ENCODE data around the gene GPR37L1. TPM values are rescaled to one million over a fixed set of nuclear protein-coding genes. Genes with fewer than 3 reads are reported as not detected.

The GPR37L1 gene, protein sequence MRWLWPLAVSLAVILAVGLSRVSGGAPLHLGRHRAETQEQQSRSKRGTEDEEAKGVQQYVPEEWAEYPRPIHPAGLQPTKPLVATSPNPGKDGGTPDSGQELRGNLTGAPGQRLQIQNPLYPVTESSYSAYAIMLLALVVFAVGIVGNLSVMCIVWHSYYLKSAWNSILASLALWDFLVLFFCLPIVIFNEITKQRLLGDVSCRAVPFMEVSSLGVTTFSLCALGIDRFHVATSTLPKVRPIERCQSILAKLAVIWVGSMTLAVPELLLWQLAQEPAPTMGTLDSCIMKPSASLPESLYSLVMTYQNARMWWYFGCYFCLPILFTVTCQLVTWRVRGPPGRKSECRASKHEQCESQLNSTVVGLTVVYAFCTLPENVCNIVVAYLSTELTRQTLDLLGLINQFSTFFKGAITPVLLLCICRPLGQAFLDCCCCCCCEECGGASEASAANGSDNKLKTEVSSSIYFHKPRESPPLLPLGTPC
- under 1 TPM in 3 of 6 donors, not detected in 3; 0.10 to 0.50 (median 0.37) TPM for polyA plus RNA-seq (ENCODE audit: low read depth in 6 of 6)

DNA sequence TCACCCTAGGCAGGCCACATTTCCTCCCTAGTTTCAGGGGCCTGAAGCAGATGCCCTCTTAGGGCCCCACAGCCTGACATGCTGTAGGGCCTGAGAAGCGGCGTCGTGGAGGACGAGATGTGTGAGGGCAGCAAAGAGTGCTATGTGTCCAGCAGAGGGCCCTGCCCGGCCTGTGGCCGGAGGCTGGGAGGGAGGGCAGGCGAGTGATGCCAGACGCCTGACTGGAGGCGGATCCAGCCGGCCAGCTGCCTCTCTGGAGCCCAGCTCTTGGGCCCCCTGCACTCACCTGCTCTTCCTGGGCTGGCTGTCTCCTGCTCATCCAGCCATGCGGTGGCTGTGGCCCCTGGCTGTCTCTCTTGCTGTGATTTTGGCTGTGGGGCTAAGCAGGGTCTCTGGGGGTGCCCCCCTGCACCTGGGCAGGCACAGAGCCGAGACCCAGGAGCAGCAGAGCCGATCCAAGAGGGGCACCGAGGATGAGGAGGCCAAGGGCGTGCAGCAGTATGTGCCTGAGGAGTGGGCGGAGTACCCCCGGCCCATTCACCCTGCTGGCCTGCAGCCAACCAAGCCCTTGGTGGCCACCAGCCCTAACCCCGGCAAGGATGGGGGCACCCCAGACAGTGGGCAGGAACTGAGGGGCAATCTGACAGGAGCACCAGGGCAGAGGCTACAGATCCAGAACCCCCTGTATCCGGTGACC is at the start of gene GPR37L1:
Gene GPR37L1 (plus strand): TSS at position 279 of the 697 bp plus-strand sequence. CDS start 47 bp downstream, at position 326.
- ATAC-seq (ENCODE audit: low read depth in 2 of 2): no peak
- no peak for DNase-seq
- Mint-ChIP-seq H3K4me1 (no peaks in the 10 kb centered on the region), H3K4me3 (peak within 1 kb of the TSS in 1 of 8 donors; percentile 52), H3K9me3 (no peaks in the 10 kb centered on the region), H3K27ac (peak within 1 kb of the TSS in 1 of 6 donors; percentile 70), H3K36me3 (no peaks in the 10 kb centered on the region), H3K27me3 (peaks cover 15 to 54% (median 47%) of the 10 kb centered on the region in 3 donors)

DNA sequence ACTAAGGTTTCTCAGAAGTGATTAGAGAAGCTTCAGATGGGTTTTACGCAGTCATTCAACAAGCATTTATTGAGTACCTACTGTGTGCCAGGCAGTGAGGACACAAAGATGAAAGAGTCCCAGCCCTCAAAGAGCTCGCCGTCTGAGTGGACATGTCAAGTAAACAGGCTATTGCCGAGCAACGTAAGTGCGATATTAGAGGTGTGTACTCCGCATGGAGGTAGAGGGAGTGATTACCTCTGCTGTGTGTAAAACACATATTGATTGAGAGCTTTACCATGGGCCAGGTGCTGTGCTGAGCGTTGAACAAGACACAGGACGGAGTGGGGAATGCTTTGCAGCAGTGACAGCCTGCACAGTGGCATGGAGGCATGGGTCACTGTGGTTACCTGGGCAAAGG is 49.5 kb upstream of the GPR37L1 start:
- Mint-ChIP-seq H3K9me3 (no peaks in the 10 kb centered on the region), H3K4me1 (no peaks in the 10 kb centered on the region), H3K27ac (no peak overlapping the region), H3K36me3 (no peaks in the 10 kb centered on the region), H3K27me3 (no peaks in the 10 kb centered on the region), H3K4me3 (no peak overlapping the region)
- no peak for ATAC-seq (ENCODE audit: low read depth in 2 of 2)
- no peak for DNase-seq

GRCh38 chr1:202074985-202075384 is 47.7 kb upstream of the GPR37L1 start:
- ATAC-seq (ENCODE audit: low read depth in 2 of 2) (no peak), DNase-seq (no peak)
- H3K36me3 Mint-ChIP-seq: no peaks in the 10 kb centered on the region
- peak overlapping the region in 1 of 6 donors; percentile 82 for H3K27ac Mint-ChIP-seq
- H3K4me3 Mint-ChIP-seq: peak overlapping the region in 1 of 8 donors; percentile 50
- no peaks in the 10 kb centered on the region for H3K27me3 Mint-ChIP-seq
- no peaks in the 10 kb centered on the region for H3K9me3 Mint-ChIP-seq
- H3K4me1 Mint-ChIP-seq: no peaks in the 10 kb centered on the region

DNA sequence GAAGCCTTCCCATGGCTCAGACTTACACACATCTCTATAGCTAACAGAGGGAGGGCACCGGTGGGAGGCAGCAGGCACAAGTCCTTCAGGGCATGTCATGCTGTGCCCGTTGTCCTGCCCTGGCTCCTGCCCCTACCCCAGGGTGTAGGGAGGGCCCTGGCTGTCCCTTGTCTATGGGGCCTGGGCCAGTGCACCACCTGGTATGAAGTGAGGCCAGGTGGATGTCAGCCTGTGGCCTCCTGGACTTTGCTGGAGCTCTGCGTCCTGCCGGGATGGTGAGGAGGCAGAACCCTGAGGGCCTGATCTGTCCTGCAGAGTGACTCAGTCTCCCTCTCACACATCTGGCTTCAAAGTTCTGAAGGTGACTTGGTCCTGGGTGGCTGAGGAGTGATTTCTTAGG is 47.3 kb upstream of the GPR37L1 start:
- no peak for DNase-seq
- no peaks in the 10 kb centered on the region for H3K36me3 Mint-ChIP-seq
- H3K27me3 Mint-ChIP-seq: no peaks in the 10 kb centered on the region
- no peaks in the 10 kb centered on the region for H3K4me1 Mint-ChIP-seq
- H3K4me3 Mint-ChIP-seq: peak overlapping the region in 1 of 8 donors; percentile 50
- no peak for ATAC-seq (ENCODE audit: low read depth in 2 of 2)
- H3K9me3 Mint-ChIP-seq: no peaks in the 10 kb centered on the region
- H3K27ac Mint-ChIP-seq: no peak overlapping the region

- no peak overlapping the region for H3K4me3 Mint-ChIP-seq
- no peak for ATAC-seq (ENCODE audit: low read depth in 2 of 2)
- H3K27ac Mint-ChIP-seq: no peak overlapping the region
- H3K36me3 Mint-ChIP-seq: no peaks in the 10 kb centered on the region
- no peaks in the 10 kb centered on the region for H3K9me3 Mint-ChIP-seq
- no peaks in the 10 kb centered on the region for H3K27me3 Mint-ChIP-seq
- no peak for DNase-seq
- no peaks in the 10 kb centered on the region for H3K4me1 Mint-ChIP-seq
Measured at GRCh38 chr1:202076050-202076511, 46.6 kb upstream of the GPR37L1 start.

DNA sequence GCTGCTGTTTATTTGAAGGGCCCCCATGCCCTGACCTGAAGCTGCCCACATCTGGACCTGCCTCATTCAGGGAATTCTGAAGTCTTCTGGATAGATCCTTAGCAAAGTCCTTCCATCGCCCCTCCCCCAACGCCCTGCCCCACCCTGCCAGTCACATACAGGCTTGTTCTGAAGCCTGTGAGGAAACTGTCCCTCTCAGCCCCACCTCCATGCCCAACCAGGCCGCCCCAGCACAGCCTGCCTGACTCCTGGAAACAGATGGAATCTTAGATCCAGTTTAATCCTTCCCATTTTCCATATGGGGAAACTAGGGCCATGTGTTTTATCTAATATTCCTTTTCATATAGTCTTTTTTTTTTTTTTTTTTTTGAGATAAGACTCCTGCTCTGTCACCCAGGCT is 44.5 kb upstream of the GPR37L1 start:
- no peak overlapping the region for H3K27ac Mint-ChIP-seq
- ATAC-seq (ENCODE audit: low read depth in 2 of 2): no peak
- H3K4me1 Mint-ChIP-seq: no peaks in the 10 kb centered on the region
- H3K36me3 Mint-ChIP-seq: no peaks in the 10 kb centered on the region
- no peak overlapping the region for H3K4me3 Mint-ChIP-seq
- no peaks in the 10 kb centered on the region for H3K9me3 Mint-ChIP-seq
- DNase-seq: no peak
- no peaks in the 10 kb centered on the region for H3K27me3 Mint-ChIP-seq

- H3K27ac Mint-ChIP-seq: peak overlapping the region in 1 of 6 donors; percentile 25
- no peaks in the 10 kb centered on the region for H3K36me3 Mint-ChIP-seq
- H3K9me3 Mint-ChIP-seq: no peaks in the 10 kb centered on the region
- peaks cover 7 to 21% (median 13%) of the 10 kb centered on the region in 3 donors for H3K27me3 Mint-ChIP-seq
- DNase-seq: no peak
- ATAC-seq (ENCODE audit: low read depth in 2 of 2): no peak
- no peaks in the 10 kb centered on the region for H3K4me1 Mint-ChIP-seq
- H3K4me3 Mint-ChIP-seq: no peak overlapping the region
Measured at GRCh38 chr1:202081992-202082391, 40.7 kb upstream of the GPR37L1 start.

- Mint-ChIP-seq H3K27ac (peak overlapping the region in 1 of 6 donors; percentile 42), H3K4me1 (no peaks in the 10 kb centered on the region), H3K27me3 (peaks cover 12 to 33% (median 23%) of the 10 kb centered on the region in 3 donors), H3K4me3 (no peak overlapping the region), H3K36me3 (no peaks in the 10 kb centered on the region), H3K9me3 (no peaks in the 10 kb centered on the region)
- ATAC-seq (ENCODE audit: low read depth in 2 of 2): no peak
- DNase-seq: no peak
Measured at GRCh38 chr1:202084791-202085681, 37.7 kb upstream of the GPR37L1 start.

- Mint-ChIP-seq H3K4me1 (no peaks in the 10 kb centered on the region), H3K27me3 (peaks cover 12 to 33% (median 25%) of the 10 kb centered on the region in 3 donors), H3K9me3 (no peaks in the 10 kb centered on the region), H3K36me3 (no peaks in the 10 kb centered on the region), H3K4me3 (no peak overlapping the region), H3K27ac (peak overlapping the region in 1 of 6 donors; percentile 42)
- no peak for DNase-seq
- no peak for ATAC-seq (ENCODE audit: low read depth in 2 of 2)
Measured at GRCh38 chr1:202085682-202086373, 36.9 kb upstream of the GPR37L1 start.

DNA sequence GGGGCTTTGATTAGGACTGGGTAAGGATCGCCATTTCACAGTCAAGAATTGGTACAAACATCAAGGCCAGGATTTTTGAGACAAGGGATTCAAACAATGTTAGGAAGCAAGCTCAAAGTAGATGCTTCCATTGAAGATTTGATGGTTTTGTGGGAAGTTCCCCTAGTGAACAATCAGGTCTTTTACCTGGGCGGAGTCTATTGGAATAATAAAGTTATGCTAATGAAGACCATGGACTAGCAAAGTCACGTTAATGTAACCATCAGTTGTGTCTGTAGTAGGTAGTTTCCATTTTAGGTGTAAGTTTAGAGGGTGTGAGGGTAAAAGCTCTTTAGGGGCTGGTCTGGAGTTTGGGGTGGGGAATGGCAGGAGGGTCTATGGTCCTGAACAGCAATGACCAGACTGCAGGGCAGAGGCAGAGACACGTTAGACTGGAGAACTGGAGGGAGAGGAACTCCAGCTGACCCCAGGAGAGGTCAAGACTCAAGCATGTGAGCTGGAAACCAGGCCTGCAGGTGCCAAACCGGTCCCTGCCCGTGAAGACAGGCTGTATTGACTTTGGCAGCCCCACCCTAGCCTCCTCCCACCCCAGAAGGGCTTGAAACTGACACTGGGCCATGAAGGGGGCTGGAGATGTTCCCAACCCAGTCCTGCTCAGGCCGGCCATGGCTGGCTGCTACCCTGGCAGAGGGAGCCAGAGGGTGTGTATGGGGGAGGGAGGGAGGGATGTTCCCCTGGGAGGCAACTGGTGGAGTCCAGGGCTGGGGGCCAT is 36.0 kb upstream of the GPR37L1 start:
- Mint-ChIP-seq H3K36me3 (no peaks in the 10 kb centered on the region), H3K27me3 (peaks cover 12 to 43% (median 34%) of the 10 kb centered on the region in 3 donors), H3K4me3 (no peak overlapping the region), H3K27ac (no peak overlapping the region), H3K9me3 (no peaks in the 10 kb centered on the region), H3K4me1 (no peaks in the 10 kb centered on the region)
- DNase-seq: no peak
- no peak for ATAC-seq (ENCODE audit: low read depth in 2 of 2)

GRCh38 chr1:202088206-202088605 is 34.5 kb upstream of the GPR37L1 start:
- Mint-ChIP-seq H3K27me3 (peaks cover 12 to 52% (median 37%) of the 10 kb centered on the region in 3 donors), H3K36me3 (no peaks in the 10 kb centered on the region), H3K4me3 (no peak overlapping the region), H3K27ac (no peak overlapping the region), H3K9me3 (no peaks in the 10 kb centered on the region), H3K4me1 (no peaks in the 10 kb centered on the region)
- DNase-seq (no peak), ATAC-seq (ENCODE audit: low read depth in 2 of 2) (no peak)

GRCh38 chr1:202090994-202091393 is 31.7 kb upstream of the GPR37L1 start:
- H3K27me3 Mint-ChIP-seq: peaks cover 17 to 49% (median 44%) of the 10 kb centered on the region in 3 donors
- H3K27ac Mint-ChIP-seq: peak overlapping the region in 1 of 6 donors; percentile 45
- no peak for DNase-seq
- no peak overlapping the region for H3K4me3 Mint-ChIP-seq
- no peaks in the 10 kb centered on the region for H3K36me3 Mint-ChIP-seq
- H3K4me1 Mint-ChIP-seq: no peaks in the 10 kb centered on the region
- ATAC-seq (ENCODE audit: low read depth in 2 of 2): no peak
- no peaks in the 10 kb centered on the region for H3K9me3 Mint-ChIP-seq
